ENCODE results near the gene LLCFC1.

LLCFC1 gene

GRCh38 chr7:142906643-142907042, 32.6 kb upstream of the LLCFC1 start:
- ChIA-PET POLR2A (no interaction called here), CTCF (no interaction called here)
- DNase-seq (ENCODE audit: low read depth, low spot score), result no peak
- H3K4me3 ChIP-seq (ENCODE audit: low read depth, low read length), result no peak overlapping the region
- no peak for TF ChIP-seq CTCF (IDR thresholded peaks at IDR 0.05; ENCODE audit: insufficient read depth, low read length, missing control alignments)

GRCh38 chr7:142908290-142908689, 31.0 kb upstream of the LLCFC1 start:
- ChIA-PET POLR2A (no interaction called here), CTCF (no interaction called here)
- no peak overlapping the region for H3K4me3 ChIP-seq (ENCODE audit: low read depth, low read length)
- no peak for TF ChIP-seq CTCF (IDR thresholded peaks at IDR 0.05; ENCODE audit: insufficient read depth, low read length, missing control alignments)
- DNase-seq (ENCODE audit: low read depth, low spot score), result no peak

- no peak for TF ChIP-seq CTCF (IDR thresholded peaks at IDR 0.05; ENCODE audit: insufficient read depth, low read length, missing control alignments)
- ChIA-PET POLR2A (no interaction called here), CTCF (interaction anchor here (1.1 to 1.4 kb wide), 2 partner anchors 28 to 94 kb away, joined by 3 to 4 read pairs; no protein-coding TSS in a partner anchor)
- DNase-seq (ENCODE audit: low read depth, low spot score), result no peak
- H3K4me3 ChIP-seq (ENCODE audit: low read depth, low read length), result no peak overlapping the region
Measured at GRCh38 chr7:142908921-142909890, 30.1 kb upstream of the LLCFC1 start.

- H3K4me3 ChIP-seq (ENCODE audit: low read depth, low read length), result no peak overlapping the region
- no peak for DNase-seq (ENCODE audit: low read depth, low spot score)
- ChIA-PET POLR2A (no interaction called here), CTCF (interaction anchor here (1.1 to 1.4 kb wide), 3 partner anchors 29 to 94 kb away, joined by 3 to 4 read pairs (median 3); no protein-coding TSS in a partner anchor)
- TF ChIP-seq CTCF (IDR thresholded peaks at IDR 0.05; ENCODE audit: insufficient read depth, low read length, missing control alignments), result no peak
Measured at GRCh38 chr7:142910031-142910433, 29.3 kb upstream of the LLCFC1 start.

- no peak for TF ChIP-seq CTCF (IDR thresholded peaks at IDR 0.05; ENCODE audit: insufficient read depth, low read length, missing control alignments)
- ChIA-PET CTCF (interaction anchor here (1.1 kb wide), 1 partner anchor 91 kb away, joined by 3 read pairs; no protein-coding TSS in a partner anchor), POLR2A (no interaction called here)
- H3K4me3 ChIP-seq (ENCODE audit: low read depth, low read length), result no peak overlapping the region
- DNase-seq (ENCODE audit: low read depth, low spot score), result no peak
Measured at GRCh38 chr7:142910481-142910880, 28.8 kb upstream of the LLCFC1 start.

GRCh38 chr7:142913051-142913450, 26.2 kb upstream of the LLCFC1 start:
- ChIA-PET CTCF (no interaction called here), POLR2A (no interaction called here)
- no peak overlapping the region for H3K4me3 ChIP-seq (ENCODE audit: low read depth, low read length)
- TF ChIP-seq CTCF (IDR thresholded peaks at IDR 0.05; ENCODE audit: insufficient read depth, low read length, missing control alignments), result no peak
- DNase-seq (ENCODE audit: low read depth, low spot score), result no peak
